ENCODE data around the gene MYO1C.
"Not testable (repeated sequence)": the region's sequence is repeated elsewhere in the genome, so short reads cannot be mapped to it uniquely, and the experiment has no call there.

MYO1C gene

DNA sequence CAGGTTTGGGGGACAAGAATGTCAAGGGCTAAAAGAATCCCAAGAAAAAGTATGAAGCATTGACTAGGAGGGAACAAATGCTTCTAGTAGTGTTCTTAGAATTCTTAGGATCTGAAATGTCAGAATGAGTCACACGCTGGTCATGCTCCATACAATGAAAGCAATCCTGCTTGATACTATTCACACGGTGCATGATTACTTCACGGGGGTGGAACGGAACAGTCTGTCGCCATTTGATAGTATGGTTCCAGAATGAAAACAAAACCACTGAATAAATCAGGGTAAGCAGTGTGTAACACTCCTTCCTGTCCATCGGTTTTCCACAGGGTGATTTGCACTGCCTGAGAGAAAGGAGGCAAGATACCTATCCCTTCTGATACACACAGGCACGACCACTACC lies 69.6 kb downstream of the MYO1C start:
- no peak for DNase-seq (ENCODE audit: low spot score)

- DNase-seq (ENCODE audit: low spot score): no peak
These were observed 71.0 kb downstream of the MYO1C start for GRCh38 chr17:1421470-1421869.

GRCh38 chr17:1420981-1421380 lies 71.5 kb downstream of the MYO1C start:
- DNase-seq (ENCODE audit: low spot score): no peak

GRCh38 chr17:1420163-1420562 lies 72.3 kb downstream of the MYO1C start:
- DNase-seq (ENCODE audit: low spot score): no peak

GRCh38 chr17:1418476-1418875 lies 74.0 kb downstream of the MYO1C start:
- not testable (repeated sequence) for DNase-seq (ENCODE audit: low spot score)

DNA sequence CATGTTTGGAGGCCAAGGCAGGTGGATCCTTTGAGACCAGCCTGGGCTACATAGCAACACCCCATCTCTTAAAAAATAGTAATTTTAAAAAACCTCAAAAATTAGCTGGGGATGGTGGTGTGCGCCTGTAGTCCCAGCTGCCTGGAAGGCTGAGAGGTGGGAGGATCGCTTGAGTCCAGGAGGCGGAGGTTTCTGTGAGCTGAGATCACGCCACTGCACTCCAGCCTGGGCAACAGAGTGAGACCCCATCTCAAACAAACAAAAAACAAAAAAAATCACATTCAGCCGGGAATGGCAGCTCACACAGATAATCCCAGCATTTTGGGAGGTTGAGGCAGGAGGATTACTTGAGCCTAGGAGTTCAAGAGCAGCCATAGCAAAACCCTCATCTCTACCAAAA lies 76.1 kb downstream of the MYO1C start:
- no peak for DNase-seq (ENCODE audit: low spot score)

DNA sequence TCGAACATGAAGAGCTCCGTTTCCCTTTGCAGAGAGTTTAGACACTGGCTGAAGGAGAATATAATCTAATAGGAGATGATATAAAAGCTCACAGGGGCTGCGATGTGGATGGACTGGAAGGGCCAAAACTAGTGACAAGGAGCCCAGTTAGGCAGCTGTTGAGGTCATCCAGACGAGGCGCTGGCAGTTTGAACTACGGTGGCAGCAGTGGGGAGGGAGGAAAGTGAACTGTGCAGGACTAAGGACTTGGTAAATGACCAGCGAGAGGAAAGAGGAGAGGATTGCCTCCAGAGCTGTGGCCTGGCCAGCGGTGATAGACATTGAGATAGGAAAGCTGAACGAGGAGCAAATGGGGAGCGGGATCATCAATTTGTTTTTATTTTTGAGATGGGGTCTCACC lies 77.9 kb downstream of the MYO1C start:
- no peak for DNase-seq (ENCODE audit: low spot score)
